Spinal cord (tissue), 10 donors: Measurements from ENCODE around the gene ZFHX3. TPM values are rescaled to one million over a fixed set of nuclear protein-coding genes. Genes with fewer than 3 reads are reported as not detected.

Source experiments
- DNase-seq, 6 donors: peaks; one replicate each; pipeline versions ENCODE4 v3.0.0 to v3.0.0-alpha.2; 2013 to 2015; ENCODE audit warnings: low spot score in 6 of 6, low read depth in 4 of 6
- H3K27ac ChIP-seq: one replicate; pipeline ENCODE4 v1.5.1; 2013; ENCODE audit warnings: low read depth, low read length, control low read depth
- H3K27me3 ChIP-seq: one replicate; pipeline ENCODE4 v1.6.1; 2013; ENCODE audit warnings: low read length; ENCODE audit not compliant: control insufficient read depth, insufficient read depth
- H3K36me3 ChIP-seq: one replicate; pipeline ENCODE4 v1.6.1; 2013; ENCODE audit warnings: low read length; ENCODE audit not compliant: control insufficient read depth, insufficient read depth
- H3K4me1 ChIP-seq: one replicate; pipeline ENCODE4 v1.6.1; 2013; ENCODE audit warnings: low read length; ENCODE audit not compliant: control insufficient read depth, insufficient read depth
- H3K4me3 ChIP-seq: one replicate; pipeline ENCODE4 v1.5.1; 2013; ENCODE audit warnings: low read depth, low read length, control low read depth
- H3K9me3 ChIP-seq: one replicate; pipeline ENCODE4 v1.6.1; 2013; ENCODE audit warnings: low read length; ENCODE audit not compliant: control insufficient read depth, insufficient read depth
- WGBS: methylation state at CpG from one replicate; pipeline ENCODE4 v1.1.5; 2013; ENCODE audit warnings: missing lambda C conversion rate; ENCODE audit not compliant: insufficient coverage; 5-methylcytosine and 5-hydroxymethylcytosine counted together
- polyA plus RNA-seq, 2 donors: library from polyadenylated mRNA; unstranded; fragments of 120-200 nt; gene quantifications; one replicate each; pipeline ENCODE4 v1.2.1, GENCODE V29; 2013; ENCODE audit not compliant: insufficient read length in 2 of 2
- total RNA-seq, 2 donors: library from RNA; depleted of rRNA in 1 of 2; stranded (reverse); fragments of 120-200 nt in 1 of 2; fragments of >200 nt in 1 of 2; gene quantifications; one replicate each; pipeline versions ENCODE4 v1.2.3 to v1.2.4, GENCODE V29; 2013 to 2014
- donor health status: healthy.

The ZFHX3 gene
- total and polyA plus RNA-seq, 4 donors, result 10.7 to 16.6 (median 13.1) TPM

DNA sequence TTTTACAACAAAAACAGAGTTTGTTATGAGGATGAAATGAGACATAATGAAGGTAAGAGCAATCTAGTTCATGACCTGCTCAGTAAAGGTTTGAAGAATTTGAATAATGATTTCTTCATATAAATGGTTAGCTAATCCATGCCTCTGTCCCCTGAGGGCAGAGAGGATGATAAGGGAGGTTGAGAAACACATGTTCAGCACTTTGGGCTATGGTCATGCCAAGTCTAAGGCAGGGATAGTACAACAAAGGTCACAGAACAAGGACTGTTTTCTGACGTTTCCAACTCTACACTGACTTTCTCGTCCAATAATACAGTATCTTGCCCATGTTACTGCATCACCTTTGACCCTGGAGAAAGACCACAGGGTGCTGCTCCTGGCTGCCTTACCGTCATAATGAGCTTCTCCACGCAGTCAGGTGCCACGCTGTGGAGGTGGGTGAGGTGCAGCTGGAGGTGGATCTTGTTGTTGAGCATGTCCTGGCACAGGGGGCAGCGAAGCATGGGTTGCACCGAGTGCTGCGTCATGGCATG, 236.7 kb downstream of the ZFHX3 start:
- Histone ChIP-seq H3K27me3 (no peaks in the 10 kb centered on the region), H3K36me3 (peaks cover 3% of the 10 kb centered on the region), H3K9me3 (no peaks in the 10 kb centered on the region), H3K4me3 (no peak overlapping the region), H3K4me1 (no peaks in the 10 kb centered on the region), H3K27ac (no peak overlapping the region)
- DNase-seq, result no peak
- WGBS, result 98% methylated on average over 8 of the region's 8 CpGs

DNA sequence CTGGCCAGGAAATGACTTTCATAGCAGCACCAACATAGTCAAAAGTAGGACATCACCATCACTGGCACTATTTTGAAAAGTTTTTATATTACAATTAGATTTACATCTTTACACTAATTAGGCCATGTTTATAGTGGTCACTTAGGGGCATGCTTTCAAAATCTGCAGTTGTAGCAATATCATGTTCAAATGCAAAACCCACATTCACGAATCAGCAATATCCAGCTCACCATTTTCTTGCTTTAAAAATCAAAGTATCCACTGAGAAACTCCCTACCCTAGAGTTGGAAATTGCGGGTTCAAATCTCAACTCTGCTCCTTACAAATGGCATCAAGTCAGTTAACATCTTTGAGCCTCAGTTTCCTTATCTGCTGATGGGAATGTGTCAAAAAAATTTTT, 237.4 kb downstream of the ZFHX3 start:
- Histone ChIP-seq H3K9me3 (no peaks in the 10 kb centered on the region), H3K4me1 (no peaks in the 10 kb centered on the region), H3K27me3 (no peaks in the 10 kb centered on the region), H3K4me3 (no peak overlapping the region), H3K36me3 (peaks cover 3% of the 10 kb centered on the region), H3K27ac (no peak overlapping the region)
- 100% methylated on average over 2 of the region's 2 CpGs for WGBS
- DNase-seq, result no peak

DNA sequence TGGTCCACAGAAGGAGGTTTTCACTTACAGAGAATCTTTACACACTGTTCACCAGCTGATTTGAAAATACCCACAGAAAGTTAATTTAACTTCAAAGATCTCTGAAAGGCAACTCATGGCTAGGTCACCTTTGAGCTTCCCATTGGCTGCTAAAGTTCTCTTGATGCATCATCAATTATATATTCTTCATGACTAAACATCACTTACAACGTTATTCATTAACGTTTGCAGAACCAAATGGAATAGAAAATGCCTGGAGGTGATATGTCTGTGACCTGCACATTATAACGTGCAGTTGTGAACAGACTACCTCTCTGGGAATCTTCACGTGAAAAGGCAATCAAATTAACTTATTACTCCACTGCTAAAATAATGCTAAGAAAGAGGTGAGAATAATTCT, 238.5 kb downstream of the ZFHX3 start:
- Histone ChIP-seq H3K4me3 (no peak overlapping the region), H3K9me3 (no peaks in the 10 kb centered on the region), H3K4me1 (no peaks in the 10 kb centered on the region), H3K27ac (no peak overlapping the region), H3K27me3 (no peaks in the 10 kb centered on the region), H3K36me3 (peaks cover 3% of the 10 kb centered on the region)
- no CpG with 5 or more reads among the region's 4 CpGs for WGBS
- no peak for DNase-seq

DNA sequence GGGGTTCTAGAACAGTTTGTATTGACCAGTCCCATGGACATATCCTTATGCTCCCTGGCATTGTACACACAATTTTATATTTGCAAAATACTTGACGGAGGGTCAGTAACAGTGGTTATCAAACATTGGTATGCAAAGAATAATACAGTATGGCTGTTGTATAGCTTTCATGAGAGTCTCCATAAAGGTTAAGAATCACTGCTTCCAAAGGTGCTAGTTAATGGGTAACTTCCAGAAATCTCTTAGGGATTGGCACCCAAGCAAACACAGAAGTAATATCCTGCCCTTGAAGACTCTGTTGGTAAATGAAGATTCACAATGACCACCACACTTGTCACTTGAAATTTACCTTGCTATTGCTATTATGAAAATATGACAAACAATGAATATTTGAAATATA, 239.2 kb downstream of the ZFHX3 start:
- Histone ChIP-seq H3K4me3 (no peak overlapping the region), H3K9me3 (no peaks in the 10 kb centered on the region), H3K27me3 (no peaks in the 10 kb centered on the region), H3K27ac (no peak overlapping the region), H3K4me1 (no peaks in the 10 kb centered on the region), H3K36me3 (peaks cover 3% of the 10 kb centered on the region)
- no peak for DNase-seq
- WGBS, result no CpG with 5 or more reads among the region's 1 CpG

DNA sequence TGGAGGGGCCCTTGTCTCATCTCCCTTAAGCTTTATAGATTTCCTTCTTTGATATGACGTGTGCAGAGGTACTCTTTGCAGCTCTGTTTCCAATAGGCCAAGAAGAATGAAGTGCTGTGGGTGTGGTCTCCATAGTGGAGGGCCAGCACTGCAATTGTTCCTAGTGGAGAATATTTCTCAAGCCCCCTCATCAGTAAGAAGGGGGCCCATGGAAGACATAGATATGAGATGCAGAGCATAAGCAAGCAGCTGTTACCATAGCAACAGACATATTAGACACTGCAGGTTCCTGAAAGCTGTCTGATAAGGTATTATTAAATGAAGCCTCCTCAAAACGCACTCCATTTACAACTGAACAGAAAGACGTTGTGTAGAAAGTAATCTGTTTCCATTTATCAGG, 240.7 kb downstream of the ZFHX3 start:
- Histone ChIP-seq H3K4me1 (no peaks in the 10 kb centered on the region), H3K4me3 (no peak overlapping the region), H3K27ac (no peak overlapping the region), H3K9me3 (no peaks in the 10 kb centered on the region), H3K36me3 (peaks cover 3% of the 10 kb centered on the region), H3K27me3 (no peaks in the 10 kb centered on the region)
- peak in 1 of 6 donors; percentile 83 for DNase-seq
- no CpG with 5 or more reads among the region's 3 CpGs for WGBS

DNA sequence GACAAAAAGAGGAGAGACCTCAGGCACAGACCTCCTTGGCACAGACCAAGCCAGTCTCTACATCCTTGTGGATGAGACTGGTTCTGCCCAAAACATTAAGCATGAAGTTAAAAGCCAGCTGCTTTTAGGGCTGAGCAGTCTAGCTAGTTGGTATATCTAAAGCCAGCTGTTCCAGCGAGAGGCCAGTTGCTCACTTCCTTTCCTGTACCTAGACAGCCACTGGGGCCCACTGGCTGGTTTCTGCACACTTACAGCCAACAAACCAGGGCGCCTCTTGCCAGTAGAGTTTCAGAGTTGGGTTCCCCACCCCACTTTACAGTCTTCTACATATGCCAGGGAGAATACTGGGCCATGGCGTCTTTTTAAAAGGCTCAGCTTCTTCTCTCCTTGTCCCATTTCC, 242.4 kb downstream of the ZFHX3 start:
- H3K9me3 ChIP-seq, result no peaks in the 10 kb centered on the region
- no peak overlapping the region for H3K4me3 ChIP-seq
- no peaks in the 10 kb centered on the region for H3K4me1 ChIP-seq
- no peak overlapping the region for H3K27ac ChIP-seq
- no peaks in the 10 kb centered on the region for H3K36me3 ChIP-seq
- H3K27me3 ChIP-seq, result no peaks in the 10 kb centered on the region
- 91% methylated on average over 3 of the region's 3 CpGs for WGBS
- no peak for DNase-seq

DNA sequence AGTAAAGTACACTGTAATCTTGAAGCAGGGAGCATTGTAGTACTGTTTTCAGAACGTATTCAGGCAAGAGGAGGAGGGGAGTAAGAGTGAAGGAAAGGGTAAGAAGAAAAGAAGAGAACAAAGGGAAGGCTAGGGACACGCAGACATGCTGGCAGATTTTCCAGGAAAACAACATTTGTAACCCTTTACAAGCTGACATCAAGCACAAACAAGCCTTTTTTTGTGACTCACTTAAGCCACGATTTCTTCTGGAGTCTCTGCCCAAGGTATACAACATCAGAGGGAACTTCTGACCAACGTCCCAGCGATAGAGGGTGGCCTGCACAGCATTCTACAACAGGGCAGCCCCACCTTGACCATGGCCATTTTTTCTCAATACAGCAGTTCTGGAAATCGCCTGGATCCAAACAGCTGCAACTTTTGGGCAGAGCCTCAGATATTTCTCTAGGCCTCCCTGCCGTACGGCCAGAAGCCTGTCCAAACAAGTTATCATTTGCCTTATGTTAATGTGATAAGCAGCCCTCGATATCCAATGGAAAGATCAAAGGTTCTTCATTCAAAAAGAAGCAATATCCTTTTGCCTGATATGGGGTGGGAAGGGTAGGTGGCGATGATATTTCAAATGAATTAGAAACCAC, 247.3 kb downstream of the ZFHX3 start:
- Histone ChIP-seq H3K4me1 (peaks cover 5% of the 10 kb centered on the region), H3K4me3 (no peak overlapping the region), H3K9me3 (no peaks in the 10 kb centered on the region), H3K36me3 (peaks cover 20% of the 10 kb centered on the region), H3K27ac (no peak overlapping the region), H3K27me3 (no peaks in the 10 kb centered on the region)
- peak in 2 of 6 donors; percentile 34 to 43 for DNase-seq
- 34% methylated on average over 4 of the region's 10 CpGs for WGBS

DNA sequence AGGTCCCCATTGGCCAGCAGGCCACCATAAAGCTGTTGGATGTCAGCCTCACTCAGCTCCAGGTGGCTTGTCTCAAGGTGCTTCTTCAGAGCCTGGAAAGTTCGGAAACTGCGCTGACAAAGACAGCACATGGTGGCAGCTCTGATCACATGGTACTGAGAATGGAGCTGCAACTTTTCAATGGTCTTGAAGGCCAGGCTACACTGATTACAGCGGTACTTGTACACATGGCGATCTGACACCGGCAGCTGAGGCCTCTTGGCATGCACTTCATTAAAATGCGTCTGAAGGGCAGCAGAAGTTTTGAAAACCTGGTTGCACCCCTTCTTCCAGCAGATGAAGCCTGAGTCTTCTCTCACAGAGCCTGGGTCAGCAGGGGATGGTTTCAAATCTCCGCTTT, 249.7 kb downstream of the ZFHX3 start:
- Histone ChIP-seq H3K9me3 (no peaks in the 10 kb centered on the region), H3K27ac (no peak overlapping the region), H3K4me1 (peaks cover 5% of the 10 kb centered on the region), H3K4me3 (no peak overlapping the region), H3K27me3 (no peaks in the 10 kb centered on the region), H3K36me3 (peaks cover 30% of the 10 kb centered on the region)
- WGBS, result 97% methylated on average over 6 of the region's 7 CpGs
- DNase-seq, result no peak

DNA sequence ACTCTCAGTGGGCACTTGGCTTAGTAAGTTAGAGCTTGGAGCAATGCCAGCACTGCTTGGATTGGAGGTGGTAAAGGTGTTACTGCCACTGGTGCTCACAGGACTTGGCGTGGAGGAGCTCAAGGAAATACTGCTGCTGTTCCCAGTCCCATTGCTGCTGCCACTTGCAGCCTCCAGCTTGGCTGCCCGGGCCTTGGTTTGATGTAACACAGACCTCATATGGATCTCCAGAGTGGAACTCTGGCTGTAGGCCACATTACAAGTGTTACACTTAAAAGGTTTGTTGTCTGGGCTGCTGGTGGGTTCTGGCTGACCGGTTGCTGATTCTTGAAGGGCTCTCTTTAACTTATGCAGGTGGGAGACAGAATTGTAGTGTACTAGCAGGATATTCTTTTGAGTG, 250.3 kb downstream of the ZFHX3 start:
- Histone ChIP-seq H3K27me3 (no peaks in the 10 kb centered on the region), H3K27ac (no peak overlapping the region), H3K36me3 (peaks cover 33% of the 10 kb centered on the region), H3K4me1 (peaks cover 5% of the 10 kb centered on the region), H3K9me3 (no peaks in the 10 kb centered on the region), H3K4me3 (no peak overlapping the region)
- no peak for DNase-seq
- WGBS, result 67% methylated on average over 3 of the region's 3 CpGs

DNA sequence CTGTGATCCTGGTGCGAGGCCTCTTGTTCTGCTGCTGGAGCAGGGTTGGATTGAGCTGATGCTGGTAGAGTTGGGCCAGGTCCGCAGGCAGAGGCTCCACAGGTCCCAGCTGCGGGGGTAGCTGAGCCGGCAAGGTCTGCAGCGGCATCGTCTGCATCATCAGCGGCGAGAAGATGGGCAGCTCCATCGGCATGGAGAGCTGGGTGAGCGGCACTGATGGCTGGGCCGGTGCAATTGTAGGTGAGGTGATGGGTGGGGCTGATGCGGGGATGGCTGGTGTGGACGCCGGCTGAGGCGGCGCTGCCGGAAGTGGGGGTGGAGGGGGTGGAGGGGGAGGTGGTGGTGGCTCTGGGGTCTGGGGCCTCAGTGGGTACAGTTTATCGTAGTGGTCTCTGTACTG, 251.7 kb downstream of the ZFHX3 start:
- H3K36me3 ChIP-seq, result peaks cover 33% of the 10 kb centered on the region
- no peak overlapping the region for H3K4me3 ChIP-seq
- no peaks in the 10 kb centered on the region for H3K27me3 ChIP-seq
- H3K9me3 ChIP-seq, result no peaks in the 10 kb centered on the region
- H3K4me1 ChIP-seq, result peaks cover 5% of the 10 kb centered on the region
- H3K27ac ChIP-seq, result no peak overlapping the region
- no peak for DNase-seq
- 98% methylated on average over 18 of the region's 18 CpGs for WGBS
